DOHH2 (cell line): ENCODE data around the gene MRC2.
"Not testable (repeated sequence)": the region's sequence is repeated elsewhere in the genome, so short reads cannot be mapped to it uniquely, and the experiment has no call there.

Experiments used
- H3F3A ChIP-seq: fragments of 200-600 bp; sonication (generic), shearing (Covaris generic); 2 replicates; pipeline ENCODE4 v1.6.0; 2016; ENCODE audit warnings: antibody characterized with exemption, mild to moderate bottlenecking; ENCODE audit not compliant: control insufficient read depth, insufficient read depth
- H3K27ac ChIP-seq: fragments of 200-600 bp; sonication (generic); 2 replicates; pipeline ENCODE4 v1.5.1; 2014; ENCODE audit warnings: low read depth, mild to moderate bottlenecking, low read length, moderate library complexity
- H3K27me3 ChIP-seq: fragments of 200-600 bp; sonication (generic); 2 replicates; pipeline ENCODE4 v1.6.1; 2014; ENCODE audit warnings: mild to moderate bottlenecking, low read length, mixed read lengths; ENCODE audit not compliant: control insufficient read depth
- H3K36me3 ChIP-seq: fragments of 200-600 bp; sonication (generic); 2 replicates; pipeline ENCODE4 v1.6.1; 2014; ENCODE audit warnings: mild to moderate bottlenecking, low read length, moderate library complexity, mixed read lengths; ENCODE audit not compliant: control insufficient read depth
- H3K4me1 ChIP-seq: fragments of 200-600 bp; sonication (generic); 2 replicates; pipeline ENCODE4 v1.6.1; 2014; ENCODE audit warnings: mild to moderate bottlenecking, low read length, mixed read lengths; ENCODE audit not compliant: control insufficient read depth
- H3K4me2 ChIP-seq: fragments of 200-600 bp; sonication (generic); 2 replicates; pipeline ENCODE4 v1.6.0; 2014; ENCODE audit warnings: mild to moderate bottlenecking, low read length, moderate library complexity
- H3K4me3 ChIP-seq: fragments of 200-600 bp; sonication (generic); 2 replicates; pipeline ENCODE4 v1.5.1; 2014; ENCODE audit warnings: mild to moderate bottlenecking, low read length, mixed read lengths
- H3K79me2 ChIP-seq: fragments of 200-600 bp; sonication (generic); 2 replicates; pipeline ENCODE4 v1.6.1; 2014; ENCODE audit warnings: mild to moderate bottlenecking, low read length, mixed read lengths; ENCODE audit not compliant: control insufficient read depth
- H3K9me2 ChIP-seq: fragments of 200-600 bp; sonication (generic); replicated peaks from 2 replicates; pipeline ENCODE4 v1.6.1; 2014; ENCODE audit warnings: mild to moderate bottlenecking, low read length, mixed read lengths; ENCODE audit not compliant: control insufficient read depth
- H3K9me3 ChIP-seq: fragments of 200-600 bp; sonication (generic); 2 replicates; pipeline ENCODE4 v1.6.1; 2014; ENCODE audit warnings: antibody characterized with exemption, low read length, mixed read lengths; ENCODE audit not compliant: control insufficient read depth, insufficient read depth
- H4K20me1 ChIP-seq: fragments of 200-600 bp; sonication (generic); 2 replicates; pipeline ENCODE4 v1.6.0; 2014; ENCODE audit warnings: low read depth, mild to moderate bottlenecking, antibody characterized with exemption, low read length, moderate library complexity; ENCODE audit not compliant: control insufficient read depth, insufficient read depth
- CTCF ChIP-seq: fragments of 200-600 bp; sonication (generic); IDR thresholded peaks from one replicate; pipeline ENCODE4 v1.5.1; 2014; ENCODE audit warnings: antibody characterized with exemption, mild to moderate bottlenecking, low read depth, low read length; ENCODE audit not compliant: poor library complexity, severe bottlenecking
- EZH2phosphoT487 ChIP-seq: fragments of 200-600 bp; sonication (generic); IDR thresholded peaks from 2 replicates; pipeline ENCODE4 v1.6.1; 2017; ENCODE audit warnings: borderline replicate concordance, mild to moderate bottlenecking, antibody characterized with exemption, low read length, moderate library complexity, mixed read lengths

MRC2 gene

GRCh38 chr17:62581764-62582163, 45.7 kb upstream of the MRC2 start:
- no peak overlapping the region for H3K4me2 ChIP-seq
- H3K27me3 ChIP-seq, result no peaks in the 10 kb centered on the region
- H3K27ac ChIP-seq, result no peak overlapping the region
- H3K9me2 ChIP-seq, result no peaks in the 10 kb centered on the region
- H3F3A ChIP-seq, result no peaks in the 10 kb centered on the region
- no peaks in the 10 kb centered on the region for H4K20me1 ChIP-seq
- H3K36me3 ChIP-seq, result peaks cover 66% of the 10 kb centered on the region
- no peaks in the 10 kb centered on the region for H3K9me3 ChIP-seq
- no peak overlapping the region for H3K4me3 ChIP-seq
- H3K79me2 ChIP-seq, result no peaks in the 10 kb centered on the region
- no peak for TF ChIP-seq CTCF
- no peaks in the 10 kb centered on the region for H3K4me1 ChIP-seq

- H3K36me3 ChIP-seq, result peaks cover 61% of the 10 kb centered on the region
- no peaks in the 10 kb centered on the region for H3K9me3 ChIP-seq
- no peaks in the 10 kb centered on the region for H3K79me2 ChIP-seq
- no peaks in the 10 kb centered on the region for H3K4me1 ChIP-seq
- no peak for TF ChIP-seq EZH2phosphoT487
- no peaks in the 10 kb centered on the region for H3K27me3 ChIP-seq
- H3K9me2 ChIP-seq, result no peaks in the 10 kb centered on the region
- no peak overlapping the region for H3K27ac ChIP-seq
- no peak overlapping the region for H3K4me3 ChIP-seq
- H3F3A ChIP-seq, result no peaks in the 10 kb centered on the region
- H3K4me2 ChIP-seq, result no peak overlapping the region
- H4K20me1 ChIP-seq, result no peaks in the 10 kb centered on the region
Measured at GRCh38 chr17:62587554-62587953, 39.9 kb upstream of the MRC2 start.

GRCh38 chr17:62588109-62588508, 39.4 kb upstream of the MRC2 start:
- Histone ChIP-seq H3K36me3 (peaks cover 60% of the 10 kb centered on the region), H3K4me2 (no peak overlapping the region), H3K4me1 (no peaks in the 10 kb centered on the region), H3K9me3 (no peaks in the 10 kb centered on the region), H3K4me3 (no peak overlapping the region), H3K9me2 (no peaks in the 10 kb centered on the region), H3K27me3 (no peaks in the 10 kb centered on the region), H3F3A (no peaks in the 10 kb centered on the region), H3K79me2 (no peaks in the 10 kb centered on the region), H3K27ac (no peak overlapping the region), H4K20me1 (no peaks in the 10 kb centered on the region)
- TF ChIP-seq CTCF, result no peak
- TF ChIP-seq EZH2phosphoT487, result no peak

GRCh38 chr17:62591333-62591732, 36.1 kb upstream of the MRC2 start:
- no peaks in the 10 kb centered on the region for H3F3A ChIP-seq
- no peaks in the 10 kb centered on the region for H3K4me1 ChIP-seq
- no peaks in the 10 kb centered on the region for H3K9me2 ChIP-seq
- no peak overlapping the region for H3K27ac ChIP-seq
- H4K20me1 ChIP-seq, result no peaks in the 10 kb centered on the region
- no peak overlapping the region for H3K4me3 ChIP-seq
- H3K36me3 ChIP-seq, result peaks cover 58% of the 10 kb centered on the region
- H3K27me3 ChIP-seq, result no peaks in the 10 kb centered on the region
- H3K9me3 ChIP-seq, result no peaks in the 10 kb centered on the region
- no peaks in the 10 kb centered on the region for H3K79me2 ChIP-seq
- TF ChIP-seq EZH2phosphoT487 (no peak), CTCF (no peak)
- H3K4me2 ChIP-seq, result no peak overlapping the region

GRCh38 chr17:62591822-62592221, 35.6 kb upstream of the MRC2 start:
- H3K27me3 ChIP-seq, H4K20me1 ChIP-seq, H3K9me3 ChIP-seq, H3K9me2 ChIP-seq, H3F3A ChIP-seq, H3K4me2 ChIP-seq, H3K79me2 ChIP-seq, H3K4me3 ChIP-seq, H3K4me1 ChIP-seq, H3K27ac ChIP-seq: not testable (repeated sequence)
- H3K36me3 ChIP-seq, result peaks cover 60% of the 10 kb centered on the region
